GM12874 (cell line): Measurements from ENCODE around the gene ABCD4.

Experiments used
- TF ChIP-seq, protein P1 (sequence below): IDR thresholded peaks from 2 replicates; pipeline ENCODE4 v1.5.1; 2011; ENCODE audit warnings: low read depth, mild to moderate bottlenecking, control low read depth, low read length, moderate library complexity; ENCODE audit not compliant: insufficient read depth

ABCD4 gene

GRCh38 chr14:74242780-74243042 is 60.0 kb downstream of the ABCD4 start:
- TF ChIP-seq, protein P1, sequence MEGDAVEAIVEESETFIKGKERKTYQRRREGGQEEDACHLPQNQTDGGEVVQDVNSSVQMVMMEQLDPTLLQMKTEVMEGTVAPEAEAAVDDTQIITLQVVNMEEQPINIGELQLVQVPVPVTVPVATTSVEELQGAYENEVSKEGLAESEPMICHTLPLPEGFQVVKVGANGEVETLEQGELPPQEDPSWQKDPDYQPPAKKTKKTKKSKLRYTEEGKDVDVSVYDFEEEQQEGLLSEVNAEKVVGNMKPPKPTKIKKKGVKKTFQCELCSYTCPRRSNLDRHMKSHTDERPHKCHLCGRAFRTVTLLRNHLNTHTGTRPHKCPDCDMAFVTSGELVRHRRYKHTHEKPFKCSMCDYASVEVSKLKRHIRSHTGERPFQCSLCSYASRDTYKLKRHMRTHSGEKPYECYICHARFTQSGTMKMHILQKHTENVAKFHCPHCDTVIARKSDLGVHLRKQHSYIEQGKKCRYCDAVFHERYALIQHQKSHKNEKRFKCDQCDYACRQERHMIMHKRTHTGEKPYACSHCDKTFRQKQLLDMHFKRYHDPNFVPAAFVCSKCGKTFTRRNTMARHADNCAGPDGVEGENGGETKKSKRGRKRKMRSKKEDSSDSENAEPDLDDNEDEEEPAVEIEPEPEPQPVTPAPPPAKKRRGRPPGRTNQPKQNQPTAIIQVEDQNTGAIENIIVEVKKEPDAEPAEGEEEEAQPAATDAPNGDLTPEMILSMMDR, result no peak

GRCh38 chr14:74242021-74242779 is 60.5 kb downstream of the ABCD4 start:
- TF ChIP-seq, protein P1, result no peak

DNA sequence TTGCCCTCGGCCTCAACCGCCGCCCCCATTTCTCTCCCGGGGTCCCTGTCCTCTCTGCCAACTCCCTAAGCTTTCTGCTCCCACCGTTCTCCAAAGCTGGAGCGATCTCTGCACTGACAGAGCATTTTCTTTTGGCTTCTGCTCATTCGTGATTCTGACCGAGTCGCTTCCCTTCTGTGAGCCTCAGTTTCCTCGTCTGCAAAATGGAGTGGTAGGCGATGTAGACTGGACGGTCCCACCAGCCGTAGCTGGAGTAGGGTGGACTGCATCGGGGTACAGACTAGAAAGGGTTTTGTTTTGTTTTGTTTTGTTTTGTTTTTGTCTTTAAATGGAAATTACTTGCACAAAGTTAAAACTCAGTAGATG is 61.1 kb downstream of the ABCD4 start:
- TF ChIP-seq, protein P1, result no peak

DNA sequence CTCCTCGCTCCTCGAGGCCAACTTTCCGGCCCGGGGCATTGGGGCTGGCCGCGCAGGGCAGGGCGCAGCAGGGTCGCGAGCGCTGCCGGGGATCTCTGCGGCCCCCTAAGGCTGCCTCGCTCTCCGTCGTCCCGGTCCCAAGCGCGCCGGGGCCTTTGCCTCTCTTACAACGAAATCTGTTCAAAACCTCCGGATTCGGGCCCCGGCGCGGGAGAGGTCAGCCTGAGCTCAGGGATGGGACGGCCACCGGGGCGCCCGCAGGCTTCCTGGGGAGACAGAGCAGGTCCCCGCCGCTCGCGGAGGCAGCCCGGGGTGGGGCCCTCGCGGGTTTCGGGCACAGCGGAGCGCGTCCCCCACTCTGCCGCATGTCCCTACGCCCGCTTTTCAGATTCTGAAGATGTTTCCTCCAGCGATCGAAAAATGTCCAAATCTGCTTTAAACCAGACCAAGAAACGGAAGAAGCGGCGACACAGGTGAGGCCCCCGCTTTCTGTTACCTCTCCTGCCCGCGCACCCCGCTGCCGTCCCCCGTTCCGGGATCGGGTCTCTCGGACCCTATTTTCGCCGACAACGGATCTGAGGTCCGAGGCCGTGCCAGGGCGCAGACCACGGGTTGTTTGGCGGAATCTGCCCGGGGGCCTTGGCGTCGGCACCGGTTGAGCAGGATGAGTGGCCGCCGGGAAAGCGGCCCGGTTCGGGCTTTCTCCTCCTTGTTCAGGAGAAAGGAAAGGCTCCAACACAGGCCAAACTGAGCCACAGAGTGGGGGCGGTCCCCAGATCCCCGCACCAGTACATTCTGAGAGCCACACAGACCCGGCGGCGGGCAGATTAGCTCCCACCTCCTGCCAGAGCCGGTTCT is 61.7 kb downstream of the ABCD4 start:
- TF ChIP-seq, protein P1, result no peak

DNA sequence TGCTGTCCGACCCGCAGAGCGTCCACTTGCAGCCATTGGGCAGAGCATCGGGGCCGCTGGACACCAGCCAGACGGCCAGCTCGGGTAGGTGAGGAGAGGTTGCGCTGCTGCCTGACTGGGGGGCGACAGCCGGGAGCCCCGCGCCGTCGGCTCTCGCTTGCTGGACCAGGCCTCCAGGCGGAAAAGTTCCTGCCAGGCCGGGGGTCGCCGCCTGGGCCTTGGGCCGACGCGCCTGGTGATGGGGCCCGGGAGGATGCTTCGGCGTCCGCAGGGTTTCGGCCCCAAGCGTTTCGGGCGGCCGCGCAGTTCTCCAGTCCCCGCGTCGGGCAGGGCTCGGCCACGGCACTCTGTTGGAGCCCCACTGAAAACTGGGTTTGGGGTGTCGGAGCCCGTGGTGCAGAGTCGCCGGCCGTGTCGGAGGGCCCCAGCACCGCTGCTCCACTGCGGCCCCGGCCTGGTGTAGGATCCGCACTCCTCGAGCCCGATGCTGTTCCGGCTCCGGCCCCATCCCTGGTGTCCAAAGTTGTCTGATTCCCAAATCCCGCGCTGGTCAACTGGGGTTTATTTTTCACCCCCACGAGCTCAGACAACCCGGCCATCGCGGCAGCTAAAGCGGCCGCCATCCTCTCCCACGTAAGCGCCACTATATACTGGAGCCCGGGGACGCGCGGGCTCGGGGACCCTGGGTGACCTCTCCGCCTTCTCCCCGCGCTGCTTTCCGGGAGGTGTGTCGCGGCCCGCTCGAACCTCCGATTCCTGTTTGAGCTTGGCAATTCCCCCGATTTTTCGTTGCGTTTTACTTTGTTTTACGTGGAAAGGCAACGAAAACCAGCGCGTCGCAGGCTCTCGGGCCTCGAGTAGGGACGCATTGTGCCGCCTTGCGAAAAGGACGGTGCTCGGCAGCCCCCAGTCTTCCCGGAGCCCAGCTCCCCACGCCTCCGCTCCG is 62.6 kb downstream of the ABCD4 start:
- TF ChIP-seq, protein P1, result no peak

DNA sequence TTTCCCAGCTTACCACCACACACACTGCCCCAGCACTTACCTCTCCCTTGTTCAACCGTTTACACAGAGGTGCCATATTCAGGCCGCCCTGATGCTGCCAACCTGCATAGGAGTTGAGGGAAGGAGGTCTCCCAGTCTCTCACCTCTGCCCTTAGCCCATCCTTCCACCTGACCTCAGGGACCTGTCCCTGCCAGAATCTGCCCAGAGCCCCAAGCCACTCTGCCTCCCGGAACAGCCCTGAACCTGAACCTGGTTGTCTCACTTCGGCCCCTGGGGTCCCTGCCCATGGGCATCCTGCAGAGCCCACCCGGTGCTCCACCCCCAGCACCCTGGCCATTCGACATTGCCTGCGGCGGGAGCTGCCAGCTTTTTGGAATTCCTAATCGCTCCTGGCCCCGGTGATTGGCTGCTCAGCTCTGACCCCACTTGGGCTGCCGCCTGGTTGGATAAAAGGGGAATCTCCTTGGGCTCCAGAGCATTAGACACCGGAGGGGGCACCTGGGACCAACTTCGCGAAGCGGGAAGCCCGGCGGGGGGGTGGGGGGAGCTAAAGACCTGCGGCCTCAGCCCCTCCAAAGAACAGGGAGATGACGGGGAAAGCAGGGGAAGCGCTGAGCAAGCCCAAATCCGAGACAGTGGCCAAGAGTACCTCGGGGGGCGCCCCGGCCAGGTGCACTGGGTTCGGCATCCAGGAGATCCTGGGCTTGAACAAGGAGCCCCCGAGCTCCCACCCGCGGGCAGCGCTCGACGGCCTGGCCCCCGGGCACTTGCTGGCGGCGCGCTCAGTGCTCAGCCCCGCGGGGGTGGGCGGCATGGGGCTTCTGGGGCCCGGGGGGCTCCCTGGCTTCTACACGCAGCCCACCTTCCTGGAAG is 63.5 kb downstream of the ABCD4 start, which contains the start of gene VSX2:
TSS of gene VSX2 (plus strand) at position 476 of the 874 bp plus-strand sequence. CDS start at position 589, 113 bp downstream.
- TF ChIP-seq, protein P1, result no peak
